ENCODE data around the gene TSR3.

DNA sequence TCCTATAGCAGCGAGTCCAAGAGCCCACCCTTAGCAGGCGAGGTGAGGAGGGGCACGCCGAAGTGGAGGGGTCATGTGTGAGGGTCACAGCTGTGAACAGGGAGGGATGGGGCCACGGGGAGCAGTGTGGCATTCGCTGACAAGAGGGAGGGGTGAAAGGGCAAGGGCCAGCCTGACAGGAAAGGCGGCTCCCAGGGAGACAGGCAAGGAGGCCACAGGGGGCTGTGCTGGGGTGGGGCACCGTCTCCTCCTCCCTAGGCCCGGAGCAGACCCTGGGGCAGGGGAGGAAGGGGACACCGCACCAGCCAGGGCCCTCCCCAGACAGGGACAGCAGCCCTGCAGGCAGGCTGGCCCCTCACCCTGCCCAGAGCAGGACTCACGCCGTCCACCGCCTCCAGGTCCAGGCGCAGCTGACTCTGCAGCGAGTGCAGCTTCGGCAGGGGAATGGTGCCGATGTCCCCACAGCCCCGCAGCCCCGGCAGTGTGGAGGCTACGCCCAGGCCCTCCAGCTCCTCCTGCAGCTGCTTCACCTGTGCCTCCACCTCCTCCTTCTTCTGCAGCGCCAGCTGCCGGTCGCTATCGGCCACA lies 15.1 kb upstream of the TSR3 start:
- no peak for TF ChIP-seq POLR2AphosphoS5 (IDR thresholded peaks at IDR 0.05; ENCODE audit: low read depth)
- TF ChIP-seq, protein P1, sequence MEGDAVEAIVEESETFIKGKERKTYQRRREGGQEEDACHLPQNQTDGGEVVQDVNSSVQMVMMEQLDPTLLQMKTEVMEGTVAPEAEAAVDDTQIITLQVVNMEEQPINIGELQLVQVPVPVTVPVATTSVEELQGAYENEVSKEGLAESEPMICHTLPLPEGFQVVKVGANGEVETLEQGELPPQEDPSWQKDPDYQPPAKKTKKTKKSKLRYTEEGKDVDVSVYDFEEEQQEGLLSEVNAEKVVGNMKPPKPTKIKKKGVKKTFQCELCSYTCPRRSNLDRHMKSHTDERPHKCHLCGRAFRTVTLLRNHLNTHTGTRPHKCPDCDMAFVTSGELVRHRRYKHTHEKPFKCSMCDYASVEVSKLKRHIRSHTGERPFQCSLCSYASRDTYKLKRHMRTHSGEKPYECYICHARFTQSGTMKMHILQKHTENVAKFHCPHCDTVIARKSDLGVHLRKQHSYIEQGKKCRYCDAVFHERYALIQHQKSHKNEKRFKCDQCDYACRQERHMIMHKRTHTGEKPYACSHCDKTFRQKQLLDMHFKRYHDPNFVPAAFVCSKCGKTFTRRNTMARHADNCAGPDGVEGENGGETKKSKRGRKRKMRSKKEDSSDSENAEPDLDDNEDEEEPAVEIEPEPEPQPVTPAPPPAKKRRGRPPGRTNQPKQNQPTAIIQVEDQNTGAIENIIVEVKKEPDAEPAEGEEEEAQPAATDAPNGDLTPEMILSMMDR (IDR thresholded peaks at IDR 0.05; ENCODE audit: insufficient read depth, low read length): no peak
- no peak for TF ChIP-seq GABPA (IDR thresholded peaks at IDR 0.05; ENCODE audit: low read depth)
- TF ChIP-seq, protein P2, sequence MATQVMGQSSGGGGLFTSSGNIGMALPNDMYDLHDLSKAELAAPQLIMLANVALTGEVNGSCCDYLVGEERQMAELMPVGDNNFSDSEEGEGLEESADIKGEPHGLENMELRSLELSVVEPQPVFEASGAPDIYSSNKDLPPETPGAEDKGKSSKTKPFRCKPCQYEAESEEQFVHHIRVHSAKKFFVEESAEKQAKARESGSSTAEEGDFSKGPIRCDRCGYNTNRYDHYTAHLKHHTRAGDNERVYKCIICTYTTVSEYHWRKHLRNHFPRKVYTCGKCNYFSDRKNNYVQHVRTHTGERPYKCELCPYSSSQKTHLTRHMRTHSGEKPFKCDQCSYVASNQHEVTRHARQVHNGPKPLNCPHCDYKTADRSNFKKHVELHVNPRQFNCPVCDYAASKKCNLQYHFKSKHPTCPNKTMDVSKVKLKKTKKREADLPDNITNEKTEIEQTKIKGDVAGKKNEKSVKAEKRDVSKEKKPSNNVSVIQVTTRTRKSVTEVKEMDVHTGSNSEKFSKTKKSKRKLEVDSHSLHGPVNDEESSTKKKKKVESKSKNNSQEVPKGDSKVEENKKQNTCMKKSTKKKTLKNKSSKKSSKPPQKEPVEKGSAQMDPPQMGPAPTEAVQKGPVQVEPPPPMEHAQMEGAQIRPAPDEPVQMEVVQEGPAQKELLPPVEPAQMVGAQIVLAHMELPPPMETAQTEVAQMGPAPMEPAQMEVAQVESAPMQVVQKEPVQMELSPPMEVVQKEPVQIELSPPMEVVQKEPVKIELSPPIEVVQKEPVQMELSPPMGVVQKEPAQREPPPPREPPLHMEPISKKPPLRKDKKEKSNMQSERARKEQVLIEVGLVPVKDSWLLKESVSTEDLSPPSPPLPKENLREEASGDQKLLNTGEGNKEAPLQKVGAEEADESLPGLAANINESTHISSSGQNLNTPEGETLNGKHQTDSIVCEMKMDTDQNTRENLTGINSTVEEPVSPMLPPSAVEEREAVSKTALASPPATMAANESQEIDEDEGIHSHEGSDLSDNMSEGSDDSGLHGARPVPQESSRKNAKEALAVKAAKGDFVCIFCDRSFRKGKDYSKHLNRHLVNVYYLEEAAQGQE (IDR thresholded peaks at IDR 0.05; ENCODE audit: insufficient replicate concordance, low read depth): no peak

Measured in HL-60 (cell line).